Measurements from ENCODE around the gene BPIFB2.

BPIFB2 gene

DNA sequence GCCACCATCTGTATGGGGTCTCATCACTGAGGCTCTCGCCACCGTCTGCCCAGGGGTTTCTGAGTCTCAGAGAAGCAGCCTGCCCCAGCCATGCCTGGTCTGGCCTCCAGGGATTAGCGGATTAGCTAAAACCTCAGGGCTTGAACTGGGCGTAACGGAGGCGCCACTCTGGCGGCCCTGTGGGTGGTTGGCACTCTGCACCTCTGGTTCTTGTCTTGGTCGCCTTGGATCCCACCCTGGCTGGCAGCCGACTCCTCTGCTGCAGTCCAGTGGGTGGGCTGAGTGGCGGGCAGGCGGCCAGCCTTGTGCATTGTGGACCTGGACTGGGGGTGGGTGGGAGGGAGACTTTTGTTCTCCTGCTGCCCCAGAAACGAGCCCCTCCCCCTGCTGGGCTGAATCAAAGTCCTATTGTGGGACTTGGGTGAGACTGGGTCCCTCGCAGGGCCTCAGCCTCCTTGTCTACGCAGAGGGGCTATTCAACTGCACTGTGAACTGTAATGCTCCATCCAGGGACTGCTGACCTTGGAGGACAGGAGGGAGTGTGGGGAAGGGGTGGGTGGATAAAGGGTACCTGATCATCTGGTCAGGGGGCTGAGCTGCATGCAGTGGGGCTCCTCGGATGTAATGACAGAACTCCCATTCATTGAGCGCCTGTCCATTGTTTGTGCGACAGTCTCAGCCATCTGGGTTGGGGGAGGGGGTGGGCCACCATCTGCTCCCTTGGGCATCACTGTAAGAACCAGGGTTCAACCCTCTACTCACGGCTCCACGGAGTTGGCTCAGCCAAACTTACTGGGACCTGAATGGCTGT lies 27.2 kb upstream of the BPIFB2 start:
- H3K4me3 ChIP-seq (ENCODE audit: extremely low read depth, insufficient read depth, low read length, poor library complexity, severe bottlenecking): no peak overlapping the region
- no peaks in the 10 kb centered on the region for H3K36me3 ChIP-seq (ENCODE audit: control insufficient read depth, insufficient read depth, low read length)
- H3K9me3 ChIP-seq (ENCODE audit: control insufficient read depth, low read length): no peaks in the 10 kb centered on the region
- H3K4me1 ChIP-seq (ENCODE audit: control insufficient read depth, insufficient read depth, low read length, poor library complexity, severe bottlenecking): peaks cover 2% of the 10 kb centered on the region
- H3K27ac ChIP-seq (ENCODE audit: low read depth, low read length, severe bottlenecking): no peak overlapping the region
- 94 to 97% methylated on average over 12 to 13 of the region's 19 CpGs for WGBS, 2 experiments (ENCODE audit: insufficient coverage in 2 of 2)

DNA sequence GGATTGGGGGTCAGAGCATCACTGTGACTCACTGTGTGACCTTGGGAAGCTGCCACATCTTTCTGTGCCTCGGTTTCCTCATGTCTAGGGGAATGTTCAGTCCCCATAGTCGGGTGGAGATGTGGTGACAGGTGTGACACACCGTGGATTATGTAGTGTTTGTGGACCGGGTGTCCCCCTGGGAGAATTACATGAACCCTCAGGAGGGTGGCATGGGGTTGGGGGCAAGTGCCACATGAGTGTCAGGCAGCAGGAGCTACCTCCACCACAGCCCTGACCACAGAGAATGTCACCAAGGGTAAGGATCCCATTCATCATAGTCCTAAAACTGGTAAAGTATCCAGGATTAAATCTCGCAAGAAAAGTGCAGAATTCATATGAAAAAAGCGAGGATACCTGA lies 26.5 kb upstream of the BPIFB2 start:
- WGBS, 2 experiments (ENCODE audit: insufficient coverage in 2 of 2): 89 to 90% methylated on average over 4 to 6 of the region's 6 CpGs
- Histone ChIP-seq H3K4me3 (ENCODE audit: extremely low read depth, insufficient read depth, low read length, poor library complexity, severe bottlenecking) (no peak overlapping the region), H3K4me1 (ENCODE audit: control insufficient read depth, insufficient read depth, low read length, poor library complexity, severe bottlenecking) (peaks cover 2% of the 10 kb centered on the region), H3K27ac (ENCODE audit: low read depth, low read length, severe bottlenecking) (no peak overlapping the region), H3K36me3 (ENCODE audit: control insufficient read depth, insufficient read depth, low read length) (no peaks in the 10 kb centered on the region), H3K9me3 (ENCODE audit: control insufficient read depth, low read length) (no peaks in the 10 kb centered on the region)

DNA sequence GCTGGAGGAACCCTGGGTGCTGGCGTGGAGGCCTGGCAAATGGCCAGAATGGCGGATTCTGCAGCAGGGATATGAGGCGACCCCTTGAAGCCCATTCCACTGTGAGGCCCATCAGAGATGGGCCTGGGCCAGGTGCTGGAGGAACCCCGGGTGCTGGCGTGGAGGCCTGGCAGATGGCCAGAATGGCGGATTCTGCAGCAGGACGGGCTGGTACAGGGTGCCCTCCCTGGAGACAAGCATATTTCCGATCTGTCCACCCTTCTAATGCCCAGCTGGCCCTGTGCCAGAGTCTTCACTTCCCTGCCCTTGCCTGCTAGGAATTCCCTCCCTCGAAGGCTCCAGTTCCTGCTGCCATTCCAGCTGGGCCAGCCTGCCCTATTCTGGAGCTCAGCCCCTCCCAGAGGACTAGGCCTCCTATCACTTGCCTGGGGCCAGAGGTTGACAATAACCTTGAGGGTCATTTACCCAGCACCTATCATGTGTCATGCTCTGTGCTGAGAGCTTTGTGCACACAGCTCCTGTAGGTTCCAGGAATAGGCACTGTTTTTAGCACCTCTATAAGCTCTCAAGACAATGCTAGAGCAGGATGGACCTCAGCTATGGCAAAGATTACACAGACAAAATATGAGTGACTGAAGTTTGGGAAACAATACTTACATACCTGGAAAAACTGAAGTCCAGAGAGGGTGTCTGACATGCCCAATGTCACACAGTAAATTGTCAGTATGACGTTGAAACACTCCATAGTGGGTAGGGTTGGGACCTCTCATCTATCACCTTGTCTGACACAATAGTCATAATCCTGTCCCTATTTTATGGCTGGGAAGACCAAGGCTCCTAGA lies 24.7 kb upstream of the BPIFB2 start:
- H3K4me3 ChIP-seq (ENCODE audit: extremely low read depth, insufficient read depth, low read length, poor library complexity, severe bottlenecking): no peak overlapping the region
- H3K4me1 ChIP-seq (ENCODE audit: control insufficient read depth, insufficient read depth, low read length, poor library complexity, severe bottlenecking): peaks cover 3% of the 10 kb centered on the region

DNA sequence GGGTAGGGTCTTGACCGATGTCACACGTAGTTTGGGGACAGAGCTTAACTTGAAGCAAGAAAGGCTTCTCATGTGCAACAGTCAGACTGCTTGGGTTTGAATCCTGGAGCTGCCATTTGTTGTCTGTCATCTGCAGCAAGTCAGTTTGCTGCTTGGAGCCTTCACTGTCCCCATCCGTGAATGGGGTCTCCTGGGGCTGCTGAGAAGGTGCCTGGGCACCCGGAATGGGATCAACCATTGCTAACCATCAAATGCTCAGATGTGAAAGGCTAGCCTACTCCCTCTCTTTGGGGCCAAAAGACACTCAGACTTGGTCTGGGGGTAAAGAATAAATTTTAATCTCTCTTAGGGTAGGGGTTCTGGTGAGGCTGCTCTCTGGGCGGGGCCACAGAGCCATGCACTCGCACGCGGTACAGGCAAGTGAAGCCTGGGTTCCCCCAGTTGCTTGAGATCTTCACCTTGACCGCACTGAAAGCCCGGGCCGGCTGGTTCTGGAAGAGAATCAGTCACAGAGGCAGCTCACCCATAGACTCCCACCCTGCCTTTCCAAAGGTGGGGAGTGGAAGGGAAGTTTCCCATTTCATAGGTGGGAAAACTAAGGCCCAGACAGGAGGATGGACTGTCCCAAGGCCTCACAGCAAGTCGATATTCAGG lies 23.9 kb upstream of the BPIFB2 start:
- 90% methylated on average over 9 to 10 of the region's 12 CpGs for WGBS, 2 experiments (ENCODE audit: insufficient coverage in 2 of 2)
- Histone ChIP-seq H3K27ac (ENCODE audit: low read depth, low read length, severe bottlenecking) (no peak overlapping the region), H3K9me3 (ENCODE audit: control insufficient read depth, low read length) (no peaks in the 10 kb centered on the region)

More for the DNA sequence above, 24.7 kb upstream of the BPIFB2 start:
- 82 to 90% methylated on average over 9 to 10 of the region's 10 CpGs for WGBS, 2 experiments (ENCODE audit: insufficient coverage in 2 of 2)
- Histone ChIP-seq H3K27ac (ENCODE audit: low read depth, low read length, severe bottlenecking) (no peak overlapping the region), H3K36me3 (ENCODE audit: control insufficient read depth, insufficient read depth, low read length) (no peaks in the 10 kb centered on the region), H3K9me3 (ENCODE audit: control insufficient read depth, low read length) (no peaks in the 10 kb centered on the region)

DNA sequence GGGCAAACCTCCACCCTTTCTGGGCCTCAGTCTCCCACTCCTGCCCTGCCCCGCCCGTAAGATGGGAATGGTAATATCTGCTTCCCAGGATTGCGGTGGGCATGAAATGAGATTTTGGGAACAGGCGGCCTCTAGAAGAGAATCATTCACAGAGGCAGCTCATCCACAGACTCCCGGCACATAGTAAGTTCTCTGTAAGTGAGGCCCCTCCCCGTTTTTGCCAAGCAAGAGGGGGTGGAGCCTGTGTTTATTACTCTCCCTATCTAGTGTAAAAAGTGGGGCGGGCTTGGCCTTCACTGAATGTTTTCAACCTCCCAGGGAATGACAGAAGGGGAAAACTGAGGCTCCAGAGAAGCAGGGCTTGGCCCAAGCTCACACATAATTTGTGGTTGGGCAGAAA lies 23.3 kb upstream of the BPIFB2 start:
- Histone ChIP-seq H3K9me3 (ENCODE audit: control insufficient read depth, low read length) (no peaks in the 10 kb centered on the region), H3K27ac (ENCODE audit: low read depth, low read length, severe bottlenecking) (no peak overlapping the region), H3K4me3 (ENCODE audit: extremely low read depth, insufficient read depth, low read length, poor library complexity, severe bottlenecking) (no peak overlapping the region), H3K4me1 (ENCODE audit: control insufficient read depth, insufficient read depth, low read length, poor library complexity, severe bottlenecking) (peaks cover 4% of the 10 kb centered on the region), H3K36me3 (ENCODE audit: control insufficient read depth, insufficient read depth, low read length) (no peaks in the 10 kb centered on the region)
- 75 to 84% methylated on average over 5 to 6 of the region's 7 CpGs for WGBS, 2 experiments (ENCODE audit: insufficient coverage in 2 of 2)

More for the DNA sequence above, 23.9 kb upstream of the BPIFB2 start:
- no peak overlapping the region for H3K4me3 ChIP-seq (ENCODE audit: extremely low read depth, insufficient read depth, low read length, poor library complexity, severe bottlenecking)
- peaks cover 4% of the 10 kb centered on the region for H3K4me1 ChIP-seq (ENCODE audit: control insufficient read depth, insufficient read depth, low read length, poor library complexity, severe bottlenecking)
- no peaks in the 10 kb centered on the region for H3K36me3 ChIP-seq (ENCODE audit: control insufficient read depth, insufficient read depth, low read length)

DNA sequence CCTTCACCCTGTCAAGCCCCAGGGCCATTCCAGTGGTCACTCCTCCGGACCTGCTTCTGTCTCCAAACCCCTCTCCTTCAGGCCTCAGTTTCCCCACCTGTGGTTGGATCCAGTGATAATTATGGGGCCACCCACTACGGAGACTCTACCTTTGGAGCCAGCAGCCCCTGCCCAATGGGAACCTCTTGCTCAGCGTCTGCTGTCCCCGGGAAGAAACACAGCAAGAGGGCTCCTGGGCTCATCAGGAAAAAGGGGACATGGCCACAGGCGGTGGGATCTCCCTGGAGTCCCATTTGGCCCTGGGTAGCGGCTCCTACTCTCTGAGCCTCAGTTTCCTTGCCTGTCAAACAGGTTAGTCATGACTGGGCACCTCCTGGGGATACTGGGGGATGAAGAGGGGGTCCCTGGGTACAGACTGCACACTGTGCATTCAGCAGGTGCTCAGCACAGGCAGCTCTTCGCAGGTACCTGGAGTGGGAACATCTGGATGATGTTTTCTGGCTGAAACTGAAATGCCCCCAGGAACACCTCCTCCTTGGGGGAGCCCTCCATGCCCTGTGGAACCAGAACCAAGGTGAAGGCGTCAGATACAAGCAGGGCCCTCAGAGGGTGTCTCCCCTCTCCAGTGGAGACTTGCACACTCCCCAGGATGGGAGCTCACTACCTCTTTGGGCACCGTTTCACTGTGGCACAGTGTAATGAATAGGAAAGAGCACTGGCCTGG lies 22.7 kb upstream of the BPIFB2 start:
- 88 to 98% methylated on average over 7 to 8 of the region's 9 CpGs for WGBS, 2 experiments (ENCODE audit: insufficient coverage in 2 of 2)

DNA sequence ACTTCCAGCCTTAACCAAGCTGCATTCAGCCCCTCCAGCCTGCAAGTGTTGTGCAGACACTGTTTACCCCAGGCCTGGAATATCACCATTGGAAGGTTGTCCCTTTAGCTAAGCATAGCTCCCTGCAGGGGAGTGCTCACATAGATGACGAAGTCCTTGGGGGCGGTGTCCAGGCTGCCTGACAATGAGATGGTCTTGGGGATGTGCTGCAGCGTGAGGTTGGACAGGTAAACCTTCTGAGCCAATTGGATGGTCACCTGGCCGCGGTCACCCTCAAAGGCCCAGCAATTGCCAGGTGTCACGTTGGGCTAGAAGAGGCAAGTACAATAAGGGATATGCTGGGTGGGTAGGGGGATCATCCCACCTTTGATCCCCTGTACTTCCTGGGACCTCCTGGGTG lies 21.9 kb upstream of the BPIFB2 start:
- Histone ChIP-seq H3K36me3 (ENCODE audit: control insufficient read depth, insufficient read depth, low read length) (no peaks in the 10 kb centered on the region), H3K4me3 (ENCODE audit: extremely low read depth, insufficient read depth, low read length, poor library complexity, severe bottlenecking) (no peak overlapping the region), H3K27ac (ENCODE audit: low read depth, low read length, severe bottlenecking) (no peak overlapping the region), H3K4me1 (ENCODE audit: control insufficient read depth, insufficient read depth, low read length, poor library complexity, severe bottlenecking) (peaks cover 4% of the 10 kb centered on the region), H3K9me3 (ENCODE audit: control insufficient read depth, low read length) (no peaks in the 10 kb centered on the region)
- 92 to 97% methylated on average over 3 to 6 of the region's 6 CpGs for WGBS, 2 experiments (ENCODE audit: insufficient coverage in 2 of 2)

More for the DNA sequence above, 22.7 kb upstream of the BPIFB2 start:
- Histone ChIP-seq H3K36me3 (ENCODE audit: control insufficient read depth, insufficient read depth, low read length) (no peaks in the 10 kb centered on the region), H3K27ac (ENCODE audit: low read depth, low read length, severe bottlenecking) (no peak overlapping the region), H3K4me3 (ENCODE audit: extremely low read depth, insufficient read depth, low read length, poor library complexity, severe bottlenecking) (no peak overlapping the region), H3K9me3 (ENCODE audit: control insufficient read depth, low read length) (no peaks in the 10 kb centered on the region), H3K4me1 (ENCODE audit: control insufficient read depth, insufficient read depth, low read length, poor library complexity, severe bottlenecking) (peaks cover 4% of the 10 kb centered on the region)

DNA sequence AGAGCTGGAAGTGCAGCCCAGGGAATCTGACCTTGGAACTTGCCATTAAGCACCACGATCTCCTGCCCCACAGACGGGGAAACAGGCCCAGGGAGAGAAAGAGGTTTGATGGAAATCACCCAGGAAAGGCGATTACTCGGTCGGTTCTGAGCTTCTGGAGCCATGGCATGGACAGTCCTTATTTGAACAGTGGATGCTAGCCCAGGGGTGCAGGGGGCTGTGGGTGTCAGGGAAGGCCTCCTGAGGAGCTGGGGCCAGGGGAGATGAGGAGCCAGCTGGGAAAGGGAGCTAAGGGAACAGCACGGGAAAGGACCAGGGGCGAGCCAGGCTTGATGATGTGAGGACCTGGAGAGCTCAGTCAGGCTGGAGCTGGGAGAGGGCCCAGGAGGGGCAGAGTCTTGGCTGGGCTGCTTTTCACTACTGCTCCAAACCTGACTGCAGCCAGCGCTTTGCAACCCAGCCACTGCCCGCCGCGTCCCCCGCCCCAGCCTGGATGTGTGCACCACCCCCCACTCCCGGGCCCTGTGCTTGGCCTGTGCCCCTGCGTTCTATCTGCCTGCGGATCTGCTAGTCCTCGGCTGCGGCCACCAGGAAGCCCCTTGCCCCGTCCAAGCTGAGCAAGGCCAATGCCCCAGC lies 21.1 kb upstream of the BPIFB2 start:
- WGBS, 2 experiments (ENCODE audit: insufficient coverage in 2 of 2): 88 to 97% methylated on average over 12 to 18 of the region's 18 CpGs
- H3K36me3 ChIP-seq (ENCODE audit: control insufficient read depth, insufficient read depth, low read length): no peaks in the 10 kb centered on the region
- peaks cover 4% of the 10 kb centered on the region for H3K4me1 ChIP-seq (ENCODE audit: control insufficient read depth, insufficient read depth, low read length, poor library complexity, severe bottlenecking)
- no peaks in the 10 kb centered on the region for H3K9me3 ChIP-seq (ENCODE audit: control insufficient read depth, low read length)
- H3K4me3 ChIP-seq (ENCODE audit: extremely low read depth, insufficient read depth, low read length, poor library complexity, severe bottlenecking): no peak overlapping the region
- H3K27ac ChIP-seq (ENCODE audit: low read depth, low read length, severe bottlenecking): no peak overlapping the region

DNA sequence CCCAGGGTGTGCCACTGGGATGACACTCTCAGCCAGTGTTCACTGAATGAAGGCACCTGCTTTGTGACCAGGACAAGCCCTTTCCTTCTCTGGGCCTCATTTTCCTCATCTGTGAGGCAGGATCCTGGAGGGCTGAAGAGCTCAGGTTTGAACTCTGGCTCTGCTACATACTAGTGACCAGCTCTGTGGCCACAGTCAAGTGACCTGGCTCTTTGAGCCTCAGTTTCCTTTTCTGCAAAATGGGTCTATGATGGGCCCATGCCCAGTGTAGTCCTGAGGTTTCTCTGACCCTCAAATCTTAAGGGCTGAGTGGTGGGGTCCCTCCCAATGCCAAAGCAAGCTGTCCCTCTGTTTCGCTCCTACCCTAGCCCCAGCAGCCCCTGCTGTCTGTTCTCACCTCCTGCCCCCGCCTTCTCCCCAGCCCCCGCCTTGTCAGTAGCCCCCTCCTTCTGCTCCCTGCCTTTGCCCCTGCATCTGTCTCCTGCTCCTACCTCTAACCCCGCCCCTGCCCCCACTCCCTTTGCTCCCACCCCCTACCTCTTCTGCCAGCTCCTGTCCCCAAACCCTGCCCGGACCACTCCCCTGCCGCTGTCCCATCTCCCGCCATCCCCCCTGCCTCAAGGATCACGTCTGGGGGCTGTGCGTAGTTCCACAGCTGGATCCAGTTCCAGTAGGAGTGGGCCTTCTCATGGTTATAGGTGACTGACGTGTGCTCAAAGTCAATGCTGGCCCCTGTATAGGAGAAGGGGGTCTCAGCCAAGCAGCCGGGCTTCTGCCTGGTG lies 20.3 kb upstream of the BPIFB2 start:
- no peak overlapping the region for H3K27ac ChIP-seq (ENCODE audit: low read depth, low read length, severe bottlenecking)
- H3K36me3 ChIP-seq (ENCODE audit: control insufficient read depth, insufficient read depth, low read length): no peaks in the 10 kb centered on the region
- H3K4me3 ChIP-seq (ENCODE audit: extremely low read depth, insufficient read depth, low read length, poor library complexity, severe bottlenecking): no peak overlapping the region
- H3K4me1 ChIP-seq (ENCODE audit: control insufficient read depth, insufficient read depth, low read length, poor library complexity, severe bottlenecking): peaks cover 4% of the 10 kb centered on the region
- 80 to 90% methylated on average over 2 to 3 of the region's 11 CpGs for WGBS, 2 experiments (ENCODE audit: insufficient coverage in 2 of 2)
- H3K9me3 ChIP-seq (ENCODE audit: control insufficient read depth, low read length): no peaks in the 10 kb centered on the region

All from mesodermal cell (in vitro differentiated cells).